Right atrium auricular region (tissue), 2 donors: Measurements from ENCODE around the gene CHRNE. TPM values are rescaled to one million over a fixed set of nuclear protein-coding genes. Genes with fewer than 3 reads are reported as not detected.

Experiments
- DNase-seq: peaks from one replicate; pipeline ENCODE4 v3.0.0-alpha.2; 2019; ENCODE audit warnings: low spot score
- H3K27ac ChIP-seq, 2 donors: fragments of 200-600 bp; sonication (generic); 1 replicate in 1 of 2; 2 replicates in 1 of 2; pipeline ENCODE4 v1.5.1; 2016 to 2019
- H3K27me3 ChIP-seq, 2 donors: fragments of 200-600 bp; sonication (generic); one replicate each; pipeline versions ENCODE4 v1.5.1 to v1.6.0; 2017 to 2019
- H3K36me3 ChIP-seq: fragments of 200-600 bp; sonication (generic); one replicate; pipeline ENCODE4 v1.5.1; 2016
- H3K4me1 ChIP-seq, 2 donors: fragments of 200-600 bp; sonication (generic); one replicate each; pipeline versions ENCODE4 v1.5.1 to v1.6.0; 2017 to 2019
- H3K4me3 ChIP-seq, 2 donors: fragments of 200-600 bp; sonication (generic); 1 replicate in 1 of 2; 2 replicates in 1 of 2; pipeline ENCODE4 v1.5.1; 2017 to 2019; ENCODE audit warnings: mild to moderate bottlenecking in 1 of 2, moderate library complexity in 1 of 2
- H3K9me3 ChIP-seq, 2 donors: fragments of 200-600 bp; sonication (generic); one replicate each; pipeline ENCODE4 v1.5.1; 2019
- CTCF ChIP-seq, 2 donors: fragments of 200-600 bp; sonication (generic); IDR thresholded peaks; one replicate each; pipeline ENCODE4 v1.5.1; 2019; ENCODE audit warnings: antibody characterized with exemption in 2 of 2
- total RNA-seq, 2 donors: library from RNA; depleted of rRNA; stranded (reverse); fragments of >200 nt; gene quantifications; one replicate each; pipeline ENCODE4 v1.1.0, GENCODE V29; 2016

Gene CHRNE
- total RNA-seq, 2 donors from 2014 or later = 49.3 to 167 TPM

- peak overlapping the region; percentile 98 to 100 for H3K27ac ChIP-seq
- peak; percentile 74 for DNase-seq
- peaks cover 0 to 64% of the 10 kb centered on the region in 2 donors for H3K4me1 ChIP-seq
- peaks cover 19% of the 10 kb centered on the region for H3K36me3 ChIP-seq
- peak overlapping the region; percentile 80 to 89 for H3K4me3 ChIP-seq
- no peak for TF ChIP-seq CTCF (IDR thresholded peaks at IDR 0.05)
- H3K9me3 ChIP-seq = no peaks in the 10 kb centered on the region
- no peaks in the 10 kb centered on the region for H3K27me3 ChIP-seq
These were observed 46.0 kb upstream of the CHRNE start for GRCh38 chr17:4948931-4949320.

GRCh38 chr17:4948166-4948930, 45.5 kb upstream of the CHRNE start, which contains the start of gene PFN1:
Gene PFN1 (minus strand): TSS chr17:4948530. CDS start chr17:4948394, 136 bp downstream.
- Histone ChIP-seq H3K9me3 (no peaks in the 10 kb centered on the region), H3K4me1 (peaks cover 0 to 67% of the 10 kb centered on the region in 2 donors), H3K36me3 (peaks cover 24% of the 10 kb centered on the region), H3K27me3 (no peaks in the 10 kb centered on the region), H3K27ac (peak within 1 kb of the TSS; percentile 98 to 100), H3K4me3 (peak within 1 kb of the TSS; percentile 80 to 89)
- peak; percentile 92 for DNase-seq
- no peak for TF ChIP-seq CTCF (IDR thresholded peaks at IDR 0.05)

- H3K4me1 ChIP-seq = peaks cover 0 to 60% of the 10 kb centered on the region in 2 donors
- no peaks in the 10 kb centered on the region for H3K27me3 ChIP-seq
- no peak for TF ChIP-seq CTCF (IDR thresholded peaks at IDR 0.05)
- peak overlapping the region; percentile 80 to 89 for H3K4me3 ChIP-seq
- DNase-seq = no peak
- H3K27ac ChIP-seq = peak overlapping the region; percentile 98 to 100
- H3K36me3 ChIP-seq = peaks cover 32% of the 10 kb centered on the region
- H3K9me3 ChIP-seq = no peaks in the 10 kb centered on the region
These were observed 44.7 kb upstream of the CHRNE start for GRCh38 chr17:4947411-4948165.

GRCh38 chr17:4947010-4947410, 44.1 kb upstream of the CHRNE start:
- H3K27ac ChIP-seq = peak overlapping the region; percentile 98 to 100
- H3K9me3 ChIP-seq = no peaks in the 10 kb centered on the region
- DNase-seq = no peak
- H3K4me1 ChIP-seq = peaks cover 0 to 60% of the 10 kb centered on the region in 2 donors
- H3K27me3 ChIP-seq = no peaks in the 10 kb centered on the region
- no peak for TF ChIP-seq CTCF (IDR thresholded peaks at IDR 0.05)
- H3K36me3 ChIP-seq = peaks cover 37% of the 10 kb centered on the region
- peak overlapping the region; percentile 80 to 89 for H3K4me3 ChIP-seq

GRCh38 chr17:4946312-4946976, 43.5 kb upstream of the CHRNE start:
- no peaks in the 10 kb centered on the region for H3K9me3 ChIP-seq
- peaks cover 40% of the 10 kb centered on the region for H3K36me3 ChIP-seq
- peak overlapping the region; percentile 98 to 100 for H3K27ac ChIP-seq
- TF ChIP-seq CTCF (IDR thresholded peaks at IDR 0.05) = no peak
- peak overlapping the region; percentile 80 to 89 for H3K4me3 ChIP-seq
- H3K4me1 ChIP-seq = peaks cover 0 to 66% of the 10 kb centered on the region in 2 donors
- no peaks in the 10 kb centered on the region for H3K27me3 ChIP-seq
- no peak for DNase-seq
